HG03520 (cell line): ENCODE results near the gene NEDD4L.
"Not testable (repeated sequence)": the region's sequence is repeated elsewhere in the genome, so short reads cannot be mapped to it uniquely, and the experiment has no call there.

Source experiments
- ATAC-seq: cut with Tn5 transposase; IDR thresholded peaks from one replicate; pipeline ENCODE4 v1.9.1; 2021; ENCODE audit warnings: mild to moderate bottlenecking, moderate library complexity; ENCODE audit not compliant: unreplicated experiment

The NEDD4L gene

GRCh38 chr18:58432050-58432727 lies 388.2 kb downstream of the NEDD4L start:
- ATAC-seq = no peak

- not testable (repeated sequence) for ATAC-seq
Measured at GRCh38 chr18:58435221-58436005, 391.4 kb downstream of the NEDD4L start.

- ATAC-seq = no peak
Measured at GRCh38 chr18:58438161-58438957, 394.3 kb downstream of the NEDD4L start.

- ATAC-seq = no peak
Measured at GRCh38 chr18:58438958-58439300, 394.9 kb downstream of the NEDD4L start.

- no peak for ATAC-seq
Measured at GRCh38 chr18:58443671-58444070, 399.6 kb downstream of the NEDD4L start.

- ATAC-seq = no peak
Measured at GRCh38 chr18:58446391-58447060, 402.5 kb downstream of the NEDD4L start.

- ATAC-seq = no peak
Measured at GRCh38 chr18:58447402-58448095, 403.5 kb downstream of the NEDD4L start.

- no peak for ATAC-seq
Measured at GRCh38 chr18:58449464-58449863, 405.4 kb downstream of the NEDD4L start.
